HUES6 (cell line): ENCODE data around the gene CCNB1.
"Not testable (repeated sequence)": the region's sequence is repeated elsewhere in the genome, so short reads cannot be mapped to it uniquely, and the experiment has no call there.

Experiments used
- H3K27ac ChIP-seq: 2 replicates; pipeline ENCODE4 v1.7.0; 2013; ENCODE audit warnings: low read depth, mild to moderate bottlenecking, low read length, inconsistent platforms
- H3K27me3 ChIP-seq: 2 replicates; pipeline ENCODE4 v1.6.1; 2013; ENCODE audit warnings: low read length; ENCODE audit not compliant: control insufficient read depth, insufficient read depth
- H3K36me3 ChIP-seq: 2 replicates; pipeline ENCODE4 v1.6.1; 2013; ENCODE audit warnings: low read length; ENCODE audit not compliant: control insufficient read depth, insufficient read depth
- H3K4me1 ChIP-seq: 2 replicates; pipeline ENCODE4 v1.6.1; 2013; ENCODE audit warnings: low read length; ENCODE audit not compliant: control insufficient read depth, insufficient read depth
- H3K4me3 ChIP-seq: 2 replicates; pipeline ENCODE4 v1.5.1; 2013; ENCODE audit warnings: low read depth, low read length
- H3K9ac ChIP-seq: one replicate; pipeline ENCODE4 v1.6.1; 2013; ENCODE audit warnings: mild to moderate bottlenecking, low read length
- H3K9me3 ChIP-seq: 2 replicates; pipeline ENCODE4 v1.6.1; 2013; ENCODE audit warnings: low read depth, low read length; ENCODE audit not compliant: control insufficient read depth, insufficient read depth

CCNB1 gene

GRCh38 chr5:69148576-69148975 lies 18.4 kb upstream of the CCNB1 start:
- not testable (repeated sequence) for H3K4me1 ChIP-seq, H3K27ac ChIP-seq, H3K4me3 ChIP-seq, H3K9ac ChIP-seq, H3K36me3 ChIP-seq, H3K9me3 ChIP-seq, H3K27me3 ChIP-seq

- Histone ChIP-seq H3K27me3 (no peaks in the 10 kb centered on the region), H3K4me1 (no peaks in the 10 kb centered on the region), H3K9me3 (no peaks in the 10 kb centered on the region)
Observed at GRCh38 chr5:69148981-69149675, 17.8 kb upstream of the CCNB1 start.

GRCh38 chr5:69149676-69150010 lies 17.3 kb upstream of the CCNB1 start:
- Histone ChIP-seq H3K36me3 (no peaks in the 10 kb centered on the region), H3K27ac (no peak overlapping the region), H3K27me3 (no peaks in the 10 kb centered on the region), H3K4me3 (no peak overlapping the region), H3K9ac (no peak overlapping the region), H3K9me3 (no peaks in the 10 kb centered on the region), H3K4me1 (no peaks in the 10 kb centered on the region)

More at GRCh38 chr5:69148981-69149675, 17.8 kb upstream of the CCNB1 start:
- no peak overlapping the region for H3K27ac ChIP-seq
- no peak overlapping the region for H3K4me3 ChIP-seq
- H3K36me3 ChIP-seq, result no peaks in the 10 kb centered on the region
- no peak overlapping the region for H3K9ac ChIP-seq

GRCh38 chr5:69152731-69153130 lies 14.2 kb upstream of the CCNB1 start:
- Histone ChIP-seq H3K36me3 (no peaks in the 10 kb centered on the region), H3K27ac (no peak overlapping the region), H3K9me3 (no peaks in the 10 kb centered on the region), H3K4me3 (no peak overlapping the region), H3K27me3 (no peaks in the 10 kb centered on the region), H3K9ac (no peak overlapping the region), H3K4me1 (no peaks in the 10 kb centered on the region)

GRCh38 chr5:69156456-69156855 lies 10.5 kb upstream of the CCNB1 start:
- H3K9me3 ChIP-seq, result no peaks in the 10 kb centered on the region
- H3K27me3 ChIP-seq, result no peaks in the 10 kb centered on the region
- no peak overlapping the region for H3K27ac ChIP-seq
- no peak overlapping the region for H3K9ac ChIP-seq
- H3K36me3 ChIP-seq, result no peaks in the 10 kb centered on the region
- no peak overlapping the region for H3K4me3 ChIP-seq
- no peaks in the 10 kb centered on the region for H3K4me1 ChIP-seq

GRCh38 chr5:69158039-69158438 lies 8.9 kb upstream of the CCNB1 start:
- Histone ChIP-seq H3K27me3 (no peaks in the 10 kb centered on the region), H3K4me3 (no peak overlapping the region), H3K9ac (no peak overlapping the region), H3K4me1 (no peaks in the 10 kb centered on the region), H3K27ac (no peak overlapping the region), H3K36me3 (no peaks in the 10 kb centered on the region), H3K9me3 (no peaks in the 10 kb centered on the region)

GRCh38 chr5:69160651-69161050 lies 6.3 kb upstream of the CCNB1 start:
- no peak overlapping the region for H3K4me3 ChIP-seq
- H3K27ac ChIP-seq, result no peak overlapping the region
- H3K27me3 ChIP-seq, result no peaks in the 10 kb centered on the region
- H3K4me1 ChIP-seq, result no peaks in the 10 kb centered on the region
- H3K9ac ChIP-seq, result no peak overlapping the region
- H3K36me3 ChIP-seq, result no peaks in the 10 kb centered on the region
- H3K9me3 ChIP-seq, result no peaks in the 10 kb centered on the region

- Histone ChIP-seq H3K4me3 (peak overlapping the region; percentile 86), H3K9ac (peak overlapping the region; percentile 95), H3K9me3 (no peaks in the 10 kb centered on the region), H3K27me3 (no peaks in the 10 kb centered on the region), H3K27ac (peak overlapping the region; percentile 82), H3K4me1 (peaks cover 15% of the 10 kb centered on the region), H3K36me3 (peaks cover 46% of the 10 kb centered on the region)
Observed at GRCh38 chr5:69167493-69167855, 524 bp downstream of the CCNB1 start.

GRCh38 chr5:69167929-69168328 lies 979 bp downstream of the CCNB1 start:
- no peaks in the 10 kb centered on the region for H3K9me3 ChIP-seq
- H3K9ac ChIP-seq, result peak overlapping the region; percentile 95
- H3K27ac ChIP-seq, result peak overlapping the region; percentile 82
- H3K4me3 ChIP-seq, result peak overlapping the region; percentile 86
- peaks cover 15% of the 10 kb centered on the region for H3K4me1 ChIP-seq
- no peaks in the 10 kb centered on the region for H3K27me3 ChIP-seq
- peaks cover 49% of the 10 kb centered on the region for H3K36me3 ChIP-seq

GRCh38 chr5:69170495-69170894 lies 3.5 kb downstream of the CCNB1 start:
- H3K9ac ChIP-seq, result no peak overlapping the region
- H3K27me3 ChIP-seq, result no peaks in the 10 kb centered on the region
- H3K27ac ChIP-seq, result no peak overlapping the region
- H3K4me3 ChIP-seq, result no peak overlapping the region
- peaks cover 75% of the 10 kb centered on the region for H3K36me3 ChIP-seq
- peaks cover 15% of the 10 kb centered on the region for H3K4me1 ChIP-seq
- H3K9me3 ChIP-seq, result no peaks in the 10 kb centered on the region

GRCh38 chr5:69170969-69171368 lies 4.0 kb downstream of the CCNB1 start:
- H3K4me3 ChIP-seq, result no peak overlapping the region
- no peak overlapping the region for H3K9ac ChIP-seq
- no peaks in the 10 kb centered on the region for H3K27me3 ChIP-seq
- H3K36me3 ChIP-seq, result peaks cover 79% of the 10 kb centered on the region
- no peak overlapping the region for H3K27ac ChIP-seq
- H3K9me3 ChIP-seq, result no peaks in the 10 kb centered on the region
- H3K4me1 ChIP-seq, result peaks cover 15% of the 10 kb centered on the region
